Mesothelial cell of epicardium (in vitro differentiated cells): ENCODE results near the gene SDK1. TPM values are rescaled to one million over a fixed set of nuclear protein-coding genes. Genes with fewer than 3 reads are reported as not detected.

Source experiments
- DNase-seq, 2 experiments: peaks; one replicate each; pipeline ENCODE4 v3.0.0; 2021; ENCODE audit warnings: low spot score in 2 of 2; ENCODE audit not compliant: unreplicated experiment in 2 of 2
- H3K27ac Mint-ChIP-seq: 2 replicates; pipeline ENCODE4 v1.8.0; 2021; ENCODE audit warnings: mixed read lengths
- H3K27me3 Mint-ChIP-seq: 2 replicates; pipeline ENCODE4 v1.8.0; 2021; ENCODE audit warnings: low read depth, mixed read lengths
- H3K36me3 Mint-ChIP-seq: 2 replicates; pipeline ENCODE4 v1.8.0; 2021; ENCODE audit warnings: mixed read lengths
- H3K4me1 Mint-ChIP-seq: 2 replicates; pipeline ENCODE4 v1.8.0; 2021; ENCODE audit warnings: mixed read lengths
- H3K4me3 Mint-ChIP-seq: 2 replicates; pipeline ENCODE4 v1.8.0; 2021; ENCODE audit warnings: mild to moderate bottlenecking, moderate library complexity, mixed read lengths
- H3K9me3 Mint-ChIP-seq: 2 replicates; pipeline ENCODE4 v1.8.0; 2021; ENCODE audit warnings: mixed read lengths
- CTCF ChIP-seq: fragments of 200-600 bp; sonication (generic); IDR thresholded peaks from one replicate; pipeline ENCODE4 v1.5.0; 2021; ENCODE audit warnings: antibody characterized with exemption; ENCODE audit not compliant: unreplicated experiment
- total RNA-seq: library from RNA; stranded (reverse); gene quantifications from 3 replicates; pipeline ENCODE4 v1.2.1, GENCODE V29; 2021

SDK1 gene
- total RNA-seq, 1 donor from 2014 or later: 12.8 TPM

GRCh38 chr7:3501671-3502070 lies 200.6 kb downstream of the SDK1 start:
- H3K36me3 Mint-ChIP-seq: peaks cover 27% of the 10 kb centered on the region
- peaks cover 8% of the 10 kb centered on the region for H3K4me1 Mint-ChIP-seq
- no peak overlapping the region for H3K4me3 Mint-ChIP-seq
- peaks cover 46% of the 10 kb centered on the region for H3K9me3 Mint-ChIP-seq
- H3K27ac Mint-ChIP-seq: no peak overlapping the region
- H3K27me3 Mint-ChIP-seq: no peaks in the 10 kb centered on the region
- no peak for TF ChIP-seq CTCF
- DNase-seq: no peak

DNA sequence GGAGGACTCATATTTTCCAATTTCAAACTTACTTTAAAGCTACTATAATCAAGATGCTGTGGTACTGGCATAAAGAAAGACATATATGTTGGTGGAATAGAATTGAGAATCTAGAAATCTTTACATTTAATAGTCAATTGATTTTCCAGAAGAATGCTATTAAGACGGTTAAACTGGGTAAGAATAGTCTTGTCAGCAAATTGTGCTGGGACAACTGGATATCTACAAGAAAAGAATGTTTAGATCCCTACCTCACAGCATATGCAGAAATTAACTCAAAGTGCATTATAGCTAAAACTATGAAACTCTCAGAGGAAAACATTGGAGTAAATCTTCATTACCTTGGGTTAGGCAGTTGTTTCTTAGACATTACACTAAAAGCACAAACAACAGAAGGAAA lies 203.3 kb downstream of the SDK1 start:
- no peak for DNase-seq
- Mint-ChIP-seq H3K27ac (no peak overlapping the region), H3K36me3 (peaks cover 38% of the 10 kb centered on the region), H3K9me3 (peaks cover 58% of the 10 kb centered on the region), H3K4me1 (peaks cover 2% of the 10 kb centered on the region), H3K4me3 (no peak overlapping the region), H3K27me3 (no peaks in the 10 kb centered on the region)
- TF ChIP-seq CTCF: no peak

- H3K27ac Mint-ChIP-seq: peak overlapping the region; percentile 54
- no peak for TF ChIP-seq CTCF
- no peak for DNase-seq
- no peaks in the 10 kb centered on the region for H3K27me3 Mint-ChIP-seq
- peaks cover 18% of the 10 kb centered on the region for H3K4me1 Mint-ChIP-seq
- H3K4me3 Mint-ChIP-seq: no peak overlapping the region
- peaks cover 33% of the 10 kb centered on the region for H3K9me3 Mint-ChIP-seq
- H3K36me3 Mint-ChIP-seq: peaks cover 17% of the 10 kb centered on the region
Observed at GRCh38 chr7:3510101-3511020, 209.3 kb downstream of the SDK1 start.

DNA sequence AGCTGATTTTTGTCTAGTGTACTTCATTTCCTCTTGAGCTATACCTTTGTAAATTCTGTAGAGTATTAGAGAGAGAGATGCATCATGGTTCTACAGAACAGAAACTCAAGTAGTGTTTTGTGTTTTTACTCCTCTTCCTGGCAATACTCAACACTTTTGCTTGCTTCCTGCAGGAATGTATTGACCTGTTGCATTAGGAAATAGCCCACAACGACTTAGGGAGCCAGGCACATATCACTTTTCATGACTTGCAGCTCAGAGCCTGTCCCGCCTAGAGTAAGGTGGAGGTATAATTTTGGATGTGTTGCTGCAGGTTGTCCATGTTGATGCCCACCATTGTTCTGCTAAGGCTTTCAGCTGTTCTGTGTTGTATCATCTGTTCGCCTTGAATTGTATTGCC lies 216.3 kb downstream of the SDK1 start:
- no peaks in the 10 kb centered on the region for H3K36me3 Mint-ChIP-seq
- peaks cover 4% of the 10 kb centered on the region for H3K9me3 Mint-ChIP-seq
- no peak for DNase-seq
- no peak overlapping the region for H3K4me3 Mint-ChIP-seq
- H3K27me3 Mint-ChIP-seq: no peaks in the 10 kb centered on the region
- H3K4me1 Mint-ChIP-seq: peaks cover 25% of the 10 kb centered on the region
- TF ChIP-seq CTCF: no peak
- no peak overlapping the region for H3K27ac Mint-ChIP-seq

DNA sequence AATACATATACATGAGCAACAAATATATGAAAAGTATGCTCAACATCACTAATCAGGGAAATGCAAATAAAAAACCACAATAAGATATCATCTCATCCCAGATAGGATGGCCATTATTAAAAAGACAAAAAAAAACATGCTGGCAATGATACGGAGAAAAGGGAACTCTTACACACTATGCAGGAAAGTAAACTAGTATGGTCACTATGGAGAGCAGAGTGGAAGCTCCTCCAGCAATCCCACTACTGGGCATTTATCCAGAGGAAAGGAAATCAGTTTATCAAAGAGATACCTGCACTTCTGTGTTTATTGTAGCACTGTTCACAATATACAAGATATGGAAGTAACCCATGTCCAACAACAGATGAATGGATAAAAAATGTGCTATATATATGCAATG lies 217.5 kb downstream of the SDK1 start:
- Mint-ChIP-seq H3K27me3 (no peaks in the 10 kb centered on the region), H3K4me1 (peaks cover 25% of the 10 kb centered on the region), H3K27ac (no peak overlapping the region), H3K36me3 (no peaks in the 10 kb centered on the region), H3K9me3 (no peaks in the 10 kb centered on the region), H3K4me3 (no peak overlapping the region)
- TF ChIP-seq CTCF: no peak
- no peak for DNase-seq
